C1 segment of cervical spinal cord (tissue), 14 donors: ENCODE results near the gene ZIC1.

Source experiments
- DNase-seq, 14 donors: peaks; one replicate each; lab custom pipeline; 2025; lab: John Stamatoyannopoulos, UW

The ZIC1 gene

GRCh38 chr3:147410116-147410525 lies 956 bp downstream of the ZIC1 start:
- no peak for DNase-seq

GRCh38 chr3:147410526-147411237 lies 1.5 kb downstream of the ZIC1 start:
- no peak for DNase-seq

- DNase-seq, result no peak
Measured at GRCh38 chr3:147411238-147411814, 2.2 kb downstream of the ZIC1 start.

GRCh38 chr3:147411815-147412241 lies 2.7 kb downstream of the ZIC1 start:
- DNase-seq, result no peak

DNA sequence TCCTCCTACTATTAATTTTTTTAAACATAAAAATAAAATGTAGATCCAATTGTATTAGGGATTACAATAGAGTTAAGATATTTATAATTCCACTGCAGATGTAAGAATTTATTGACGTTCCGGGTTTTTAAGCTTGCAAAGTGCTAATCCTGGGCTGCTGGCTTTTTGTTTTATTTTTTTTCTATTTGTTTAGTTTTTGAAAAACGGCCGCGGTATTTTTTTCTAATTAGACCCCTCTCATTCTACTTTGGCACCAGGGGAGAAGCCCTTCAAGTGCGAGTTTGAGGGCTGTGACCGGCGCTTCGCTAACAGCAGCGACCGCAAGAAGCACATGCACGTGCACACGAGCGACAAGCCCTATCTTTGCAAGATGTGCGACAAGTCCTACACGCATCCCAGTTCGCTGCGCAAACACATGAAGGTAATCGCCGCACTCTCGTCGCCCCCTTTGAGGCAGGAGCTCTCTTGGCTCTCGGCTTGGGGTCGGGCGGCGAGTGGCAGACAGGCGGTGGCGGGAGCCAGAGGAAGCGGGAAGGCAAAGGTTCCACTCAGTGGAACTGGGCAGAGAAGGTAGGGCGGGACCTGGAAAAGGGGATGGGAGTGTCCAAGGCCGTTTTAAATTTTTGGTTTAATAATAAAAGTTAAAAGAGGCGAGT lies 3.2 kb downstream of the ZIC1 start:
- DNase-seq, result no peak

DNA sequence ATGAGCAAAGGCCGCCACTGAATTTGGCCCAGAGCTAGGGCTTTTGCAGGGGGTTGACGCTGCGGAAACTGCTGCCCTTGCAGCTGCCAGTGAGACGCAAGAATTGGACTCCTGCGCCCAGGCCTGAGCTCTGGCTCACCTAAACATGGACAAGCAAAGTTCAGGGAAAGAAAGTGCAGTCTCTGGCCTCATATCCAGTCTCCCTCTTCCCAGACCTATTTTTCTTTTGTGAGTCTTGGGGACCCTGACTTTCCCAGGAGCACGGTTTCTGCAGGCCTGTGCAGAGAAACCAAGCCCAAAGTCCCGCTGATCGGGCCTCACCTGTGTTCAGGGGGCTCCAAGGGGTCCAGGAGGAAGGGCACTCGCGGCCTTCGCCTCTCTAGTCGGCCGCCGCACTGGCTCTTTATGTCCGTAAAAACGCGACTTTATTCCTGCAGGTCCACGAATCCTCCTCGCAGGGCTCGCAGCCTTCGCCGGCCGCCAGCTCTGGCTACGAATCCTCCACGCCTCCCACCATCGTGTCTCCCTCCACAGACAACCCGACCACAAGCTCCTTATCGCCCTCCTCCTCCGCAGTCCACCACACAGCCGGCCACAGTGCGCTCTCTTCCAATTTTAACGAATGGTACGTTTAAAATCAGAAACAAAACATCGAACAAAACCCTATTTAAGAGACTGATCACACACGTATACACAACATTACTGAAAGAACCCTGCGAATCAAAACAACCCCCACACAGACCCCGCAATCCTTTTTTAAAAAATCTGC lies 3.9 kb downstream of the ZIC1 start:
- no peak for DNase-seq

DNA sequence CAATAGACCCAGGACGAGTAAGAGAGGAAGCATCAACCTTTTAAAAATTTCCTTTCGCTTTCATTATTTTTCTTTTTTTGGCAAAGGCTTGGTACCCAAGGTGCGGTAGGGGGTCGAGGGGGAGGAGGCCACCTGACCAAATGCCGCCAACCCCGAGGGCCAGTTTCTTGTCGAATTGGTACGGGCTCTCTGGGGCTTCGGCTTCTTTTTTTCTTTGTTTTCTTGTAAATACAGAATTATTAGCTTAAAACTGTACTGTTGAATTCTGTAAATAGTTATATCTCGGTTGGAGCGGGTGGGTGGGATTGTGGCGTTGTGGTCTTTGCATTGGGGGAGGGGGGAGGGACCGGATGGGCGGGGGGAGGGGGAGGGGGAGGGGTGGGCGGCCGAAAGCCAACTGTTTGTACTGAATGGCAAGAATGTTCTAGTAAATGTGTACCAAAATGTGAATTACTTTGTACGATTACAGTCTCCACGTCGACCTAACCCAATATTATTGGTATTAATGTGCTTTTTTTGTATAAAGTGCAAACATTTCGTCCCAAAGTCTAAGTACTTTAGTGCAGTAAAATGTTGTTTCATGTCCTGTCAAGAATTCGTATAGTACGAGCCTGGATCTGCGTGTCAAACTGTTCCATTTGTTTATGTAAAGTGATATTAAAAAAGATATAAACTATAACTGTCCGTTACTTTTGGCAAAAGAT lies 4.7 kb downstream of the ZIC1 start:
- DNase-seq, result no peak

DNA sequence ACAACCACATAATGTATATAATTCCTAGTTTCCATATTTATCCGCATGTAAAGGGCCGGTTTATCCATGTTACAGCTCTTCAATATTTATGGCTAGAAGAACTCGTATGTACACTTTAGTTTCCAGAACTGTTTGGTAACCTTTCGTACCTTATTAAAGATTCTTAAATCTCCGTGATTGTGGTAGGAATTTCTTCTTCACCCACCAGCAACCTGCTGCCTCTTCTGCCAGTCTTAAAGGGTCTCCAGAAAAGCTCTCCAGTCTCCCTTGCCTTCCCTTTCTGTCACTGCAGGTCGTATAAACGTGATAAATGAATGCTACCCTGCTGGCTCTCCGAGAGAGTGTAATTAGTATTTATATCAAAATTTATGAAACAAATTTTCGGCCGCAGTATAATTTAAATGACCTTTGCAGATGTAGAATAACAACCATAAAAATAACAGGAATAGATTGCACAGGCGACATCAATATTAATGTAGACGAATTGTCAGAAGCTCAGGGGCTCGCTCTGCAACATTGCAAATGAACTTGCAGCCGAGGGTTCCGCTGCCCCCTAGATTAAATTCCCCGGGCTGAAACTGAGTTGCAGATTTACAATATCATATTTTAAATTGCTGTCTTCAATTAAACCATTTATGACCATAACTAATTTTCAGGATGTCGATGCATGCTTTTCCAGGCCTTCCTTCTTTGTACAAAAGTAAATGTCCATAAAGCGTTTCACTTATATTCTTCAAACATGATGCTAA lies 5.4 kb downstream of the ZIC1 start:
- DNase-seq, result no peak

- peak in 1 of 14 donors; percentile 85 for DNase-seq
Measured at GRCh38 chr3:147415286-147415685, 6.1 kb downstream of the ZIC1 start.

GRCh38 chr3:147415874-147416273 lies 6.7 kb downstream of the ZIC1 start:
- DNase-seq, result no peak

- DNase-seq, result no peak
Measured at GRCh38 chr3:147416931-147417330, 7.8 kb downstream of the ZIC1 start.

GRCh38 chr3:147417551-147418295 lies 8.6 kb downstream of the ZIC1 start:
- DNase-seq, result no peak

GRCh38 chr3:147418371-147418781 lies 9.2 kb downstream of the ZIC1 start:
- no peak for DNase-seq

- DNase-seq, result peak in 12 of 14 donors; percentile 44 to 97 (median 80)
Measured at GRCh38 chr3:147418808-147419701, 9.9 kb downstream of the ZIC1 start.

DNA sequence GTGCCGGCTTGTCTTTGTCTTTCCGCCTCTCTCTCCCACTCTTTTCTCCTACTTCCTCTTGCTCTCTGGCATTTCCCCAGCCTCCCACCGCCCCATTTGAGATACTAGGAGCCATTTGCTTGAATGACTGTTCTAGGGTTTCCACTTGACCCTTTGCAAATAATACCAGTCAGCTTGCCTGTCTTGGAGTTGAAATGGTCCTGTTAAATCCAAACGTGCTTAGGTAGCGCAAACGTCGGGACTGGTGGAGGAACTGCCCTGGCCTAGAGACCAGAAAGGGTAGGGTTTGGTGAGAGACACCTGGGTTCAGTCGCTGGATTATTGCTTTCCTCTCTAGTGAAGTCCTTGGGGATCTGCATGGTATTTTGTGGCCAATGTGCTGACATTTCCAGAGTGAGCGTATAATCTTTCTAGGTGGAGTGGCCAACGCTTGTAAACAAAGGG lies 10.6 kb downstream of the ZIC1 start:
- no peak for DNase-seq

GRCh38 chr3:147420353-147421183 lies 11.4 kb downstream of the ZIC1 start:
- peak in 1 of 14 donors; percentile 2 for DNase-seq

DNA sequence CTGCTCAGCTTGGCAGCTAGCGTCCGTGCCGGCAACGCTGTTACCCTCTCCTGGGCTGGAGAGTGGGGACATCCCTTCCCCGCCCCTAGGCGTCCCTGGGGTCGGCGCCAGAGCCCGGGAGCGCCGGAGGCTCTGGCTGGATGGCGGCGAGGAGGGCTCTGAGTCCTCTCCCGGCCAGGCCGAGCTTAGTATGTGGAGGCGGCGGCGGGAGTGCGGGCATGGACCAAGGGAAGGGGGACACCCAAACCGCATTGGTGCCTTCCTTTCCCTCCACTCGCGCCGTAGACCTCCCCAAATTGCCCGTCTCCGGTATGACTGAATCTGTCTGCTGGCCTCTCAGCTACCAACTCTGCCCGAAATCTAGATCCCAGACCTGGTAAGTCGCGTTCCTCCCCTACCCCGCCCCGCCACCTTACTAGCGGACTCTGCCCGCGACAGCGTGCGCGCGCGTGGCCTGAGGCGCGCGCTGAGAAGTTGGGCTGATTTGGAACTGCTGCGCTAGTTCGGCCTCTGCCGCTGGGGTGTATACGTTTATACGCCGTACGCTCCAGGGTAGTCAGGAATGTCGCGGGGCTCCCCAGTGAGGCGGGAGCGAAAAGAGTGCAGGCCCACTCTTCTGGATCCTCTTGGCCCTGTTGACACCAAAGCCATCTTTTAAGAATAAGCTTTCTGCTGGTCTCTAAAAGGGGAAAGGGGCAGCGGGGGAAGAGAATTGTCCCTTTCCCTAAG lies 12.2 kb downstream of the ZIC1 start:
- peak in 2 of 14 donors; percentile 38 to 87 for DNase-seq
